Hematopoietic multipotent progenitor cell treated with erythropoietin and hydrocortisone succinate and interleukin-3 and kit ligand, for 15 days (in vitro differentiated cells): ENCODE data around the gene BTLA.
"Not testable (repeated sequence)": the region's sequence is repeated elsewhere in the genome, so short reads cannot be mapped to it uniquely, and the experiment has no call there.

Source experiments
- DNase-seq: peaks from one replicate; pipeline ENCODE4 v3.0.0-alpha.2; 2015; ENCODE audit warnings: low spot score

The BTLA gene

DNA sequence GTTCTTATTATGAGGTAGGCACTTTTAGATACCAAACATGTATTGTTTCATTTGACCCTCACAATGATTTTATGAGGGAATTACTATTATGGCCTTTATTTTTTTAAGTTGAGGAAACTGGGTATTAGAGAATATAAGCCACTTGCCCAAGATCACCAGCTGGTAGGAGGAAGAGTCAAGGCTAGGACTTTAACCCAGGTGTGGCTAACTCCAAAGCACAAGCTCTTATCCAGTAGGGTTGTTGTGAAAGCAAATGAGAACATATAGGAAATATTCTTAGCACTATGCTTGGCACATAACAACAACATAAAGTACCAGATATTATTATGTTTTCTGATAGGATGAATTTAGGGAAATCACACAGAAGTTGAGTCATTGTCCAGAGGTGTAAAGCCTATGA is 7.9 kb downstream of the BTLA start:
- no peak for DNase-seq

GRCh38 chr3:112489674-112490479 is 9.4 kb downstream of the BTLA start:
- DNase-seq, result no peak

- DNase-seq, result no peak
Observed at GRCh38 chr3:112486811-112487505, 12.3 kb downstream of the BTLA start.

- DNase-seq, result no peak
Observed at GRCh38 chr3:112484352-112484751, 14.9 kb downstream of the BTLA start.

DNA sequence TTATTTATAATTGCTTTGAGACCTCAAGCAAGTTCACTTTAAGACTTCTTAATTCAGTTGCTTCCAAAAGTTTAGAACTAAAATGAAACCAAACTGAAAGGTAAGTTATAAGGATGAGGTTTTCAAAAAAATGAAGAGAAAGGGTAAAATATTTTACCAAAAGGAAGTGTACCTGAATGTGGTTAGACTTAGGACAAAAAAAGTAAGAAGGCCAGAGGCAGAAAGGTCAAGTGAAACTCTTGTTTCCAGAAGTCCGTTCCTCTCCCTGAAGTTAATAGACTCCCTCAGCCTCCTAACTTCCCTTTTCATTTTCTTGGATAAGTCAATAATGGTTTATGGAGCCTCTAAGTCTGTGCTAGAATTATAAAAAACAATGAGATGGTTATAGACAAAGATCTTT is 16.6 kb downstream of the BTLA start:
- no peak for DNase-seq

GRCh38 chr3:112481302-112481721 is 18.0 kb downstream of the BTLA start:
- DNase-seq, result no peak

DNA sequence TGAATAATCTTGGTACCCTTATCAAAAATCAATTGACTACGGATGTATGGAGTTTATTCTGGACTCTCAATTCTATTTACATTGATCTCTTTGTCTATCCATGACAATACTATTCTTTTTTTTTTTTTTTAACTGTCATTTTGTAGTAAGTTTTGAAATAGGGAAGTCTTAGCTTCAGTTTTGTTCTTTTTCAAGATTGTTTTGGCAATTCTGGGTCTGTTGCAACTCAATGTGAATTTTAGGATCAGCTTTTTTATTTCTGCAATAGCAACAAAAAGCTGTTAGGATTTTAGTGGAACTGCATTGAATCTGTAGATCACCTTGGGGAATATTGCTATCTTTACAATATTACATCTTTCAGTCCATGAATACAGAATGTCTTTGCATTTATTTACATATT is 21.4 kb downstream of the BTLA start:
- DNase-seq, result no peak

DNA sequence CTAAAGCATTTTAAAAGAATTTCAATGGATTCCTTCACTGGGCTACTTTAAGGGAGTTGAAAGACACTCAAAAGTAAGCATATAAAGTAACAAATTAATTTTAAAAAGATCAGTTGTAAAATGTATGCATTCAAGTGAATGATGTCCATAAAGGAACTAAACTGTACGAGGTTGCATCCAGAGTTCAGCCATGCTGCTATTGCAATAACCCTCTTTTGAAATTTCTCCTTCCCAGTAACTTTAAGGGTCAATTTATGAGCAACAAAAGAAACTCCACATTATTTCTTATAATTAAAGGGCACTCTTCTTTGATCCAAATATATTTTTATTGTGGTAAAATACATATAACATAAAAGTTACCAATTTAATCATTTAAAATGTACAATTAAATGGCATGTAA is 22.9 kb downstream of the BTLA start:
- no peak for DNase-seq

DNA sequence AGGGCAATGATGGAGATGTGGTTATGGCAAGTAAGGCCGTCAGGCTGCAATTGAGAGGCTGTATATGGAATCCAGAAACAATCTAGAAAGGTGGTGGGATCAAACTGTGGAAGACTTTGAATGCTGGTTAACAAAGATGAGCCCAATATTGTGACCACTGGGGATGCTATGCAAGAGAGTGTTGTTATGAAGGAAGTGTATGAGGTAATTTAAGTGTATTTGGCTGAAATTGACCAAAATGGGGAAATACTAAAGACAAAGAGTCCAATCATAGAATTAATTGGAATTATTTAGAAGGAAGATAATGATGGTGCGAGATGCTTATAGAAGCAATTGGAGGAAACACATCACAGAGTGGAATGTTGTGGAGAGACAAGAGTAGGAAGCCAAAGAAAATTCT is 24.5 kb downstream of the BTLA start:
- no peak for DNase-seq

- DNase-seq, result no peak
Observed at GRCh38 chr3:112472691-112473090, 26.6 kb downstream of the BTLA start.

- DNase-seq, result no peak
Observed at GRCh38 chr3:112471596-112472325, 27.5 kb downstream of the BTLA start.

- no peak for DNase-seq
Observed at GRCh38 chr3:112470788-112471187, 28.5 kb downstream of the BTLA start.

DNA sequence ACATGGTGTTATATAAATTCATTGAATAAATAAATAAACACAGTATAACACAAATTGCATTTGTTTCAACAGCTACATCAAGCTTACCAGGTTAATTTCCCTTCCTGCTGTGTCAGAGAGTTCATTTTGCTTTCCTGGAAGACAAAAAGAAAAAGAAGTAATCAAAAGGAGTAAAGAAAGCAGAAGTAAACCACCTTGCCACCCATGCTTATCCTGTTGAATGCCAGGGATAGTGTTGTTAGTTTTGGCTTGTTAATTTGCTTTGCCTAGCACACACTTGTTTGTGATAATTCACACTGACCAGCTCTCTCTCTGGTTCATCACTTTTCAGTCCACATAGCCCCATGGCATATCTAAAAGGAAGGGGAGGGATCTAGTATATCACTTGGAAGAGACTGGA is 29.6 kb downstream of the BTLA start:
- no peak for DNase-seq

DNA sequence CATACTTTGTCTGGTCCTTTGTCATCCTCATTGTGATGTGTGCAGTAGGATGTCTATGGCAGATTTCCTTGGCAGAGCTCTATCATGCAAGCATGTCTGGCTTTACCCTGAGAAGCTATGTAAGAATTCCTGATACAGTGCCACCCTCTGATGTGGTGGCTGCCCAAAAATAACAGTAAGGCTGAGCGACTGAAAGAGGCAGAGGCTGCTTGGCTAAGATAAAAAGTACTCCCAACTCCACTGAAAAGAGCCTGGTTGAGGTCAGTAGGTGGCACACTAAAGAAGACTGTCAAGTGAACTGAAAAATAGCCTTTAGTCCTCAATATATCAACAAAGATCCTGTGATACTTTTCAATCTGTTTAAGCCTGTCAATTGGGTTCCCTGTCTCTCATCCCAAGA is 31.7 kb downstream of the BTLA start:
- no peak for DNase-seq

DNA sequence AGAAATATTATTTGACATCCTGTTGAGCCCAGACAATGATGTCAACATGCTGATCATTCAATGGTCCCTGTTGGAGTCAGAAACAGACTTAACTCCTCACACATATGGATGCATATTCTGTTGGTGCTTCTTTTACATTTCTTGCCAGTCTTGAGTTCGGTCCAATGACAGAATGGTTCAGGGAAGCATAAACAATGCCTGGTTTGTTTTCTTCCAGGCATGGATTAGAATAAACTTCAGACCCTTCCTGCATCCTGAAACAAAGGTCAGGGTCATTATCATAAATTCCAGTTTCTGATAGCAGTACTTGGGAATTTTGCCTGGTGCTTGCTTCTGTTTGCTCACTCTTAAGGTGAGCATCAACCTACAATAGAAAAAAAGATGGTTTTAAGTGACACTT is 33.3 kb downstream of the BTLA start:
- DNase-seq, result no peak

DNA sequence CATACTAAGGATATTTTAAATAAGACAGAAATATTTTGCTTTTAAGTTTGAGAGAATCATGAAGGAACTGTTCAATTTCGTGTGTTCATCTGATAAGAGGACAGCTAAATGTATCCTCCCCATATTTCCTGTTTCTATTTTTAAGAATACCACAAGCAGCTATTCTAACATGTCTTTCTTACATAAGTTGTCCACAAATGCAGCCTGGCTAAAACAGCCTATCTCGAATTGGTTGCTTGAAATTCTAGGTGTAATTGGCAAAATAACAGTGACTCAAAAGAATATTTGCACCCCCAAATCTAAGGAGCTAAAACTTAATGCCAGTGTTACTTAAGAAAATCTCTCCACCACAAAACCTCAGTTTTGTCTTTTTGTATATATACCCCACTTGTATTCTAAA is 35.0 kb downstream of the BTLA start:
- no peak for DNase-seq

DNA sequence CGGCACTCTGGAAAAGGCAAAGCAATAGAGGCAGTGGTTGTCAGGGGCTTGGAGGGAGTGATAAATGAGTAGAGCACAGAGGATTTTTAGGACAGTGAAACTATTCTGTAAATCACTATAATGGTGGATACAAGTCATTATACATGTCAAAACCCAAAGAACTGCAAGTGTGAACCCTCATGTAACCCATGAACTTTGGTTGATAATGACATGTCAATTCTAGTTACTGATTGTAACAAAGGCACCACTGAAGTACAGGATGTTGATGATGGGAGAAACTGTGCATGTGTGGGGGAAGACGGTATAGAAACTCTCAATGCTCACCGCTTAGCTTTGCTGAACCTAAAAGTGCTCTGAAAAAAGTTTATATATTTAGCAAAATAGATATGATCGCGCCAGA is 36.0 kb downstream of the BTLA start:
- no peak for DNase-seq

DNA sequence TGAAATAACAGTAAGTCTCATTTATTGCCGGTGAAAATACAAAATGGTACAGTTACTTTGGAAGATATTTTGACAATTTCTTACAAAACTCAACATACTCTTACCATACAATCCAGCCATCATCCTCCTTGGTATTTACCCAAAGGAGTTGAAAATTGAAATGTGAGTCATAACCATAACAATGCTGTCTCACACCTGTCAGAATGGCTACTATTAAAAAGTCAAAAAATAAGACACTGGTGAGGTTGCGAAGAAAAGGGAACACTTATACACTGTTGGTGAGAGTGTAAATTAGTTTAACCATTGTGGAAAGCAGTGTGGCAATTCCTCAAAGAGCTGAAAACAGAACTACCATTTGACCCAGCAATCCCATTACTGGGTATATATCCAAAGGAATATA is 37.5 kb downstream of the BTLA start:
- not testable (repeated sequence) for DNase-seq

- DNase-seq, result no peak
Observed at GRCh38 chr3:112460519-112461195, 38.6 kb downstream of the BTLA start.

DNA sequence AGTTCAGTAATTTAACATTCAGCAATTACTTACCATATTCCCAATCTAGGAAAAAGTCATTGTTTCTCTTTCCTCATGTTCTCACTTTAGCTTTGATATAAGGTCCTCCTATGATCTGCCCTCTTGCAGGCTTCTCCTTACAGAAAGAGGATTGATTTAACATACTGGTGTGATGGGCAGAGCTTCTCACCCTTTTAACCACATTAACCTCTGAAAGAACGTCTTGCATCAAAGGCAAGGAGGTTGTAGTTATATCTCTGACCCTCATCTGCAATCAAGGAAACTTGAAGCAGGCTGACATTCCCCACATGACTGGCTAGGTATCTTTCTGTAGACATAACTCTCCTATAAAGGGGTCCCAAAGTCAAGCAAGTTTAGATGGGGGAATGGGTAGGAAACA is 39.5 kb downstream of the BTLA start:
- DNase-seq, result no peak

DNA sequence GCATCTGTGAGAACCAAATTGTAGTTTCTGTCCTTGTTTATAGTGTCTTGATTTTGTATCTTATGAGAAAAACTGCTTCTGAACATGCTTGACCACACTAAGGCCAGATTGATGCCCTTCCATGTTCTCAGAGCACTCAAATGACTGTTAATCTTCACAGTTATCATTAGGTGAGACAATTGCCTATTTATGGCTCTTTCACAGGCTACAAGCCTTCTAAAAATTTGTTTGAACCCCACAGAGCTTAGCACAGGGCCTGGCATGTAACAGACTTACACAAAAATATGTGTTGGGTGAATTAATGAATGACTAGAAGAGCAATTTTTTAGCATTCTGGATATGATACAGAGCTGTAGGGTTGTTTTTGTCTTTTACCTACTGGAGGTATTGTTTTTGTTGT is 43.1 kb downstream of the BTLA start:
- no peak for DNase-seq

GRCh38 chr3:112448939-112449338 is 50.3 kb downstream of the BTLA start:
- DNase-seq, result no peak

- DNase-seq, result no peak
Observed at GRCh38 chr3:112446343-112446742, 52.9 kb downstream of the BTLA start.
